Left renal pelvis (tissue), 4 donors: ENCODE measurements around the gene IKBKG. TPM values are rescaled to one million over a fixed set of nuclear protein-coding genes. Genes with fewer than 3 reads are reported as not detected.
"Not testable (repeated sequence)": the region's sequence is repeated elsewhere in the genome, so short reads cannot be mapped to it uniquely, and the experiment has no call there.

Experiments
- DNase-seq, 4 donors: peaks; one replicate each; pipeline ENCODE4 v3.0.0-alpha.2; 2013; ENCODE audit warnings: low read depth in 4 of 4, low spot score in 3 of 4
- polyA plus RNA-seq, 4 donors: library from polyadenylated mRNA; unstranded; fragments of 120-200 nt; gene quantifications; one replicate each; pipeline ENCODE4 v1.2.1, GENCODE V29; 2013; ENCODE audit not compliant: insufficient read length in 4 of 4

IKBKG gene
- polyA plus RNA-seq, 4 donors, result 12.3 to 19.1 (median 14.4) TPM

GRCh38 chrX:154525606-154526490 is 21.6 kb upstream of the IKBKG start:
- DNase-seq, result no peak

- peak in 3 of 4 donors; percentile 50 to 65 (median 62) for DNase-seq
Measured at GRCh38 chrX:154526901-154527675, 20.3 kb upstream of the IKBKG start.

GRCh38 chrX:154529206-154529612 is 18.2 kb upstream of the IKBKG start:
- no peak for DNase-seq

- DNase-seq, result no peak
Measured at GRCh38 chrX:154530286-154530685, 17.1 kb upstream of the IKBKG start.

- no peak for DNase-seq
Measured at GRCh38 chrX:154531626-154532025, 15.8 kb upstream of the IKBKG start.

GRCh38 chrX:154532690-154533089 is 14.7 kb upstream of the IKBKG start:
- DNase-seq, result no peak

- DNase-seq, result peak in 2 of 4 donors; percentile 52 to 53
Measured at GRCh38 chrX:154534526-154535322, 12.7 kb upstream of the IKBKG start.

- no peak for DNase-seq
Measured at GRCh38 chrX:154535892-154536291, 11.5 kb upstream of the IKBKG start.

- DNase-seq, result no peak
Measured at GRCh38 chrX:154539077-154539476, 8.3 kb upstream of the IKBKG start.

GRCh38 chrX:154540365-154540764 is 7.1 kb upstream of the IKBKG start:
- not testable (repeated sequence) for DNase-seq

- no peak for DNase-seq
Measured at GRCh38 chrX:154540897-154541535, 6.4 kb upstream of the IKBKG start.

GRCh38 chrX:154541589-154541895 is 5.9 kb upstream of the IKBKG start:
- no peak for DNase-seq

GRCh38 chrX:154541896-154542722 is 5.3 kb upstream of the IKBKG start:
- DNase-seq, result no peak

- DNase-seq, result no peak
Measured at GRCh38 chrX:154542723-154543424, 4.5 kb upstream of the IKBKG start.

GRCh38 chrX:154545673-154546274 is 1.6 kb upstream of the IKBKG start:
- DNase-seq, result no peak

- DNase-seq, result no peak
Measured at GRCh38 chrX:154546354-154547244, 821 bp upstream of the IKBKG start, which contains the start of gene G6PD. Gene G6PD, minus strand, starts transcription at chrX:154546846. Its CDS starts 691 bp downstream, at chrX:154546155.

GRCh38 chrX:154548028-154548316 is 552 bp downstream of the IKBKG start:
- no peak for DNase-seq

GRCh38 chrX:154549766-154550165 is 2.3 kb downstream of the IKBKG start:
- no peak for DNase-seq
